ENCODE results near the gene ARL16. TPM values are rescaled to one million over a fixed set of nuclear protein-coding genes. Genes with fewer than 3 reads are reported as not detected.

The ARL16 gene
- polyA plus RNA-seq, 1 of the 3 experiments (the other 2 are of a cell fraction): 148 TPM

GRCh38 chr17:81720267-81721071 lies 36.9 kb upstream of the ARL16 start:
- Histone ChIP-seq H3K79me2 (ENCODE audit: insufficient read depth) (no peaks in the 10 kb centered on the region), H3K27ac (ENCODE audit: low read depth in 2 of 2, low read length in 1 of 2) (no peak overlapping the region), H3K4me3 (ENCODE audit: low read depth in 2 of 2, low read length in 1 of 2) (no peak overlapping the region), H2AFZ (ENCODE audit: low read depth) (no peak overlapping the region), H3K4me2 (no peak overlapping the region), H3K36me3 (replicated peaks in 1 of 2; ENCODE audit: control insufficient read depth in 1 of 2, insufficient read depth in 2 of 2, low read length in 1 of 2) (peaks cover 0 to 6% of the 10 kb centered on the region in 2 experiments), H3K4me1 (ENCODE audit: control insufficient read depth in 1 of 2, insufficient read depth in 2 of 2, low read depth in 1 of 2, low read length in 1 of 2) (peaks cover 0 to 3% of the 10 kb centered on the region in 2 experiments; a peak in 1 of 4 replicates), H3K9me2 (no peaks in the 10 kb centered on the region), H3F3A (replicated peaks; ENCODE audit: insufficient read depth) (peaks cover 23% of the 10 kb centered on the region), H3K27me3 (ENCODE audit: insufficient read depth) (no peaks in the 10 kb centered on the region), H4K20me1 (ENCODE audit: insufficient read depth) (no peaks in the 10 kb centered on the region), H3K9ac (no peak overlapping the region), H3K9me3 (no peaks in the 10 kb centered on the region)
- ChIA-PET CTCF (interaction anchor here (0.8 to 5.3 kb wide), 8 partner anchors 7 to 150 kb away, joined by 3 to 33 read pairs (median 4); partner anchors contain the start of gene SLC25A10), POLR2A (interaction anchor here (0.6 kb wide), 1 partner anchor 16 kb away, joined by 3 read pairs; no protein-coding TSS in a partner anchor)
- WGBS (ENCODE audit: low lambda C conversion rate): 92% methylated on average over 28 of the region's 33 CpGs
- DNase-seq: no peak
- TF ChIP-seq GATA2 (CRISPR knock-in tag; IDR thresholded peaks at IDR 0.05) (no peak), CHD2 (IDR thresholded peaks at IDR 0.05; ENCODE audit: low read length, partially characterized antibody) (no peak), CTCF (IDR thresholded peaks at IDR 0.05) (no peak), TEAD4 (IDR thresholded peaks at IDR 0.05; ENCODE audit: borderline replicate concordance, insufficient read depth) (no peak)

- TF ChIP-seq RFX5 (IDR thresholded peaks at IDR 0.05; ENCODE audit: low read length) (no peak), FOXJ3 (CRISPR knock-in tag; IDR thresholded peaks at IDR 0.05) (no peak), RAD21 (IDR thresholded peaks at IDR 0.05; ENCODE audit: low read length) (no peak), EP300 (IDR thresholded peaks at IDR 0.05; ENCODE audit: borderline replicate concordance in 1 of 2, low read depth in 1 of 2, low read length in 1 of 2) (no peak), RXRA (IDR thresholded peaks at IDR 0.05; ENCODE audit: borderline replicate concordance, low read depth) (no peak), POLR2AphosphoS5 (IDR thresholded peaks at IDR 0.05; ENCODE audit: low read depth, low read length) (no peak), ELF1 (IDR thresholded peaks at IDR 0.05) (no peak), EZH2phosphoT487 (IDR thresholded peaks at IDR 0.05; ENCODE audit: borderline replicate concordance, low read depth) (no peak), TEAD4 (IDR thresholded peaks at IDR 0.05; ENCODE audit: borderline replicate concordance, insufficient read depth) (no peak), CTCF (IDR thresholded peaks at IDR 0.05) (no peak), JUND (IDR thresholded peaks at IDR 0.05) (no peak), GABPA (IDR thresholded peaks at IDR 0.05; ENCODE audit: low read depth) (no peak), YY1 (IDR thresholded peaks at IDR 0.05; ENCODE audit: low read depth) (no peak), SIN3A (IDR thresholded peaks at IDR 0.05; ENCODE audit: borderline replicate concordance, low read depth, low read length) (no peak), TAF1 (IDR thresholded peaks at IDR 0.05; ENCODE audit: borderline replicate concordance, low read depth, low read length) (no peak), FOXM1 (IDR thresholded peaks at IDR 0.05; ENCODE audit: low read depth) (no peak)
- Histone ChIP-seq H3K9ac (no peak overlapping the region), H3K4me2 (no peak overlapping the region), H3K36me3 (replicated peaks in 1 of 2; ENCODE audit: control insufficient read depth in 1 of 2, insufficient read depth in 2 of 2, low read length in 1 of 2) (peaks cover 0 to 8% of the 10 kb centered on the region in 2 experiments), H3K4me3 (ENCODE audit: low read depth in 2 of 2, low read length in 1 of 2) (no peak overlapping the region), H2AFZ (ENCODE audit: low read depth) (no peak overlapping the region), H3K27me3 (ENCODE audit: insufficient read depth) (no peaks in the 10 kb centered on the region), H3K79me2 (ENCODE audit: insufficient read depth) (peaks cover 2% of the 10 kb centered on the region; the same call in 1 of the 2 replicates), H3F3A (replicated peaks; ENCODE audit: insufficient read depth) (peaks cover 23% of the 10 kb centered on the region), H3K9me2 (no peaks in the 10 kb centered on the region), H4K20me1 (ENCODE audit: insufficient read depth) (no peaks in the 10 kb centered on the region), H3K4me1 (ENCODE audit: control insufficient read depth in 1 of 2, insufficient read depth in 2 of 2, low read depth in 1 of 2, low read length in 1 of 2) (peaks cover 0 to 5% of the 10 kb centered on the region in 2 experiments; a peak in 1 of 4 replicates), H3K27ac (ENCODE audit: low read depth in 2 of 2, low read length in 1 of 2) (no peak overlapping the region), H3K9me3 (no peaks in the 10 kb centered on the region)
- DNase-seq: no peak
- ChIA-PET POLR2A (no interaction called here), CTCF (interaction anchor here (0.8 to 1.8 kb wide), 4 partner anchors 9 to 16 kb away, joined by 3 to 6 read pairs (median 4); no protein-coding TSS in a partner anchor)
- 89% methylated on average over 30 of the region's 33 CpGs for WGBS (ENCODE audit: low lambda C conversion rate)
Measured at GRCh38 chr17:81719410-81720266, 36.0 kb upstream of the ARL16 start.
